Measurements from ENCODE around the gene SLC35A3. TPM values are rescaled to one million over a fixed set of nuclear protein-coding genes. Genes with fewer than 3 reads are reported as not detected.

The SLC35A3 gene
- total and polyA plus RNA-seq, 9 of the 15 experiments (the other 6 are each of a cell fraction or from before 2014, with no cell fraction given), result 3.5 to 21.7 (median 13.2) TPM

GRCh38 chr1:100037927-100038659 lies 68.3 kb downstream of the SLC35A3 start (continued):
- TF ChIP-seq DEAF1 (CRISPR knock-in tag; IDR thresholded peaks at IDR 0.05) (no peak), RBM25 (IDR thresholded peaks at IDR 0.05; ENCODE audit: low read depth, low read length, severe bottlenecking) (no peak), HDAC1 (IDR thresholded peaks at IDR 0.05) (peak in 1 of 2 experiments; percentile 85; a peak in 2 of 4 replicates), HNRNPK (IDR thresholded peaks at IDR 0.05; ENCODE audit: low read depth, low read length, poor library complexity, severe bottlenecking) (no peak), RNF2 (IDR thresholded peaks at IDR 0.05) (no peak), IFI16 (CRISPR knock-in tag; IDR thresholded peaks at IDR 0.05) (no peak), CXXC5 (CRISPR knock-in tag; IDR thresholded peaks at IDR 0.05) (peak; percentile 73), SETDB1 (IDR thresholded peaks at IDR 0.05; ENCODE audit: low read length) (no peak), TAF15 (IDR thresholded peaks at IDR 0.05; ENCODE audit: low read depth, low read length) (no peak), TAF9B (IDR thresholded peaks at IDR 0.05; ENCODE audit: partially characterized antibody) (peak; percentile 95), EP300 (IDR thresholded peaks at IDR 0.05; ENCODE audit: low read length) (peak; percentile 26; the same call in 1 of the 2 replicates), CBX2 (IDR thresholded peaks at IDR 0.05; ENCODE audit: insufficient read depth, low read length, poor library complexity, severe bottlenecking) (no peak), HMG20B (CRISPR knock-in tag; IDR thresholded peaks at IDR 0.05) (no peak), ZNF354B (CRISPR knock-in tag; IDR thresholded peaks at IDR 0.05) (no peak), ZNF140 (CRISPR knock-in tag; IDR thresholded peaks at IDR 0.05) (no peak), MECOM (CRISPR knock-in tag; IDR thresholded peaks at IDR 0.05) (no peak), ZNF717 (CRISPR knock-in tag; IDR thresholded peaks at IDR 0.05) (no peak), ATF6 (CRISPR knock-in tag; IDR thresholded peaks at IDR 0.05) (no peak; the same call in 1 of the 2 replicates), MAZ (CRISPR knock-in tag; conservative IDR thresholded peaks at IDR 0.05 in 1 of 2, IDR thresholded peaks at IDR 0.05 in 1 of 2) (peak; percentile 88 to 97), ZNF740 (CRISPR knock-in tag; IDR thresholded peaks at IDR 0.05) (no peak), ZNF740 (tag; IDR thresholded peaks at IDR 0.05) (no peak), NFE2L1 (tag; IDR thresholded peaks at IDR 0.05; ENCODE audit: borderline replicate concordance, low read depth) (no peak), TCF15 (CRISPR knock-in tag; IDR thresholded peaks at IDR 0.05) (no peak), HNRNPL (IDR thresholded peaks at IDR 0.05; ENCODE audit: low read depth, low read length) (no peak; the same call in 1 of the 2 replicates), POLR2G (IDR thresholded peaks at IDR 0.05; ENCODE audit: low read depth, low read length) (peak; percentile 95)
